Measurements from ENCODE around the gene VIPR2.

GRCh38 chr7:159175792-159176191, 31.1 kb upstream of the VIPR2 start:
- TF ChIP-seq, protein P1, sequence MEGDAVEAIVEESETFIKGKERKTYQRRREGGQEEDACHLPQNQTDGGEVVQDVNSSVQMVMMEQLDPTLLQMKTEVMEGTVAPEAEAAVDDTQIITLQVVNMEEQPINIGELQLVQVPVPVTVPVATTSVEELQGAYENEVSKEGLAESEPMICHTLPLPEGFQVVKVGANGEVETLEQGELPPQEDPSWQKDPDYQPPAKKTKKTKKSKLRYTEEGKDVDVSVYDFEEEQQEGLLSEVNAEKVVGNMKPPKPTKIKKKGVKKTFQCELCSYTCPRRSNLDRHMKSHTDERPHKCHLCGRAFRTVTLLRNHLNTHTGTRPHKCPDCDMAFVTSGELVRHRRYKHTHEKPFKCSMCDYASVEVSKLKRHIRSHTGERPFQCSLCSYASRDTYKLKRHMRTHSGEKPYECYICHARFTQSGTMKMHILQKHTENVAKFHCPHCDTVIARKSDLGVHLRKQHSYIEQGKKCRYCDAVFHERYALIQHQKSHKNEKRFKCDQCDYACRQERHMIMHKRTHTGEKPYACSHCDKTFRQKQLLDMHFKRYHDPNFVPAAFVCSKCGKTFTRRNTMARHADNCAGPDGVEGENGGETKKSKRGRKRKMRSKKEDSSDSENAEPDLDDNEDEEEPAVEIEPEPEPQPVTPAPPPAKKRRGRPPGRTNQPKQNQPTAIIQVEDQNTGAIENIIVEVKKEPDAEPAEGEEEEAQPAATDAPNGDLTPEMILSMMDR (IDR thresholded peaks at IDR 0.05), result no peak
- no peak for TF ChIP-seq POLR2A (IDR thresholded peaks at IDR 0.05)
